Measurements from ENCODE around the gene CENPB. TPM values are rescaled to one million over a fixed set of nuclear protein-coding genes. Genes with fewer than 3 reads are reported as not detected.

The CENPB gene
- total RNA-seq, 2 experiments from 2014 or later: 34.8 to 39.1 TPM

GRCh38 chr20:3813848-3814581 lies 27.5 kb upstream of the CENPB start:
- CTCF ChIA-PET (ENCODE audit: unreplicated experiment): interaction anchor here (0.5 kb wide), 1 partner anchor 69 kb away, joined by 7 read pairs; no protein-coding TSS in a partner anchor
- Histone ChIP-seq H4K20me1 (ENCODE audit: insufficient read depth, low read length) (no peaks in the 10 kb centered on the region), H3K4me1 (ENCODE audit: insufficient read depth, low read length, poor library complexity, severe bottlenecking) (peaks cover 20% of the 10 kb centered on the region), H3K9me2 (ENCODE audit: insufficient read depth, low read length) (no peaks in the 10 kb centered on the region), H3K36me3 (ENCODE audit: insufficient read depth, low read length) (no peaks in the 10 kb centered on the region), H3K79me2 (ENCODE audit: insufficient read depth, low read depth, low read length) (no peaks in the 10 kb centered on the region), H3K9me3 (ENCODE audit: low read length) (no peaks in the 10 kb centered on the region), H2AFZ (ENCODE audit: low read length) (no peak overlapping the region), H3K4me3 (ENCODE audit: low read depth, low read length, poor library complexity, severe bottlenecking) (no peak overlapping the region), H3K4me2 (ENCODE audit: low read length) (no peak overlapping the region), H3K27ac (ENCODE audit: low read depth, low read length, poor library complexity, severe bottlenecking) (no peak overlapping the region)
- intact Hi-C loops (cut with micrococcal nuclease; ENCODE audit: unreplicated experiment): no loop called here
- BruUV-seq (replicated peaks): no TSS peak
- POLR2A ChIA-PET: interaction anchor here (0.5 to 1.5 kb wide), 2 partner anchors 31 to 125 kb away, joined by 3 read pairs; no protein-coding TSS in a partner anchor
- DNase-seq (ENCODE audit: low spot score): no peak
- TF ChIP-seq EZH2phosphoT487 (IDR thresholded peaks at IDR 0.05; ENCODE audit: borderline replicate concordance, low read depth, low read length): no peak
- no peak for TF ChIP-seq CTCF (conservative IDR thresholded peaks at IDR 0.05; ENCODE audit: low read length)

- Histone ChIP-seq H3K9me3 (ENCODE audit: low read length) (no peaks in the 10 kb centered on the region), H2AFZ (ENCODE audit: low read length) (no peak overlapping the region), H3K79me2 (ENCODE audit: insufficient read depth, low read depth, low read length) (no peaks in the 10 kb centered on the region), H3K9me2 (ENCODE audit: insufficient read depth, low read length) (no peaks in the 10 kb centered on the region), H3K36me3 (ENCODE audit: insufficient read depth, low read length) (no peaks in the 10 kb centered on the region), H3K4me1 (ENCODE audit: insufficient read depth, low read length, poor library complexity, severe bottlenecking) (peaks cover 12% of the 10 kb centered on the region), H3K27ac (ENCODE audit: low read depth, low read length, poor library complexity, severe bottlenecking) (no peak overlapping the region), H4K20me1 (ENCODE audit: insufficient read depth, low read length) (no peaks in the 10 kb centered on the region), H3K4me2 (ENCODE audit: low read length) (no peak overlapping the region), H3K4me3 (ENCODE audit: low read depth, low read length, poor library complexity, severe bottlenecking) (no peak overlapping the region)
- BruUV-seq (replicated peaks): no TSS peak
- TF ChIP-seq CTCF (conservative IDR thresholded peaks at IDR 0.05; ENCODE audit: low read length): no peak
- TF ChIP-seq EZH2phosphoT487 (IDR thresholded peaks at IDR 0.05; ENCODE audit: borderline replicate concordance, low read depth, low read length): no peak
- POLR2A ChIA-PET: interaction anchor here (1.5 to 1.6 kb wide), 2 partner anchors 13 to 32 kb away, joined by 3 to 4 read pairs; no protein-coding TSS in a partner anchor
- no peak for DNase-seq (ENCODE audit: low spot score)
- intact Hi-C loops (cut with micrococcal nuclease; ENCODE audit: unreplicated experiment): no loop called here
- CTCF ChIA-PET (ENCODE audit: unreplicated experiment): interaction anchor here (0.5 kb wide), 1 partner anchor 68 kb away, joined by 7 read pairs; no protein-coding TSS in a partner anchor
Observed at GRCh38 chr20:3812975-3813847, 26.7 kb upstream of the CENPB start.
